ENCODE results near the gene PRLR. TPM values are rescaled to one million over a fixed set of nuclear protein-coding genes. Genes with fewer than 3 reads are reported as not detected.

Gene PRLR
- total RNA-seq, 1 donor from 2014 or later = not detected

DNA sequence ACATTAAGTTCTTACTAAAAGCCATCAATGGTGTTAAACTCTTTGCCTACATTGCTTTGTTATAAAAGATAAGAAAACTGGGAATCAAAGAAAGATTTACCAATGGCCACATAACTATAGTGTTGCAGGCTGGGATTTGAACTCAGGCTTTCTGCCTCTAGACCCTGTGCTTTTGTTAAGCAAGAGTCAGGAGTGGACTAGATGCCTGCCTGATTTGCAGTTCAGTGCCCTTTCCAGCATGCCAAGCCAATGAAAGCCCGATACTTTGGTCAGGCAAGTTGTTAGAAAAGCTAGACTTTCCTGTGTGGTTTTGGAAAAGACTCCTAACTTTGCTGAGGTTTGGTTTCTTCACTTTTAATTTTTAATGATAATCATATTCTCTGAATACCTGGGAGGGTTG, 161.1 kb downstream of the PRLR start:
- Mint-ChIP-seq H3K27ac (no peak overlapping the region), H3K9me3 (peaks cover 6% of the 10 kb centered on the region), H3K4me1 (no peaks in the 10 kb centered on the region), H3K4me3 (no peak overlapping the region), H3K27me3 (peaks cover 3% of the 10 kb centered on the region), H3K36me3 (ENCODE audit: low read depth) (no peaks in the 10 kb centered on the region)
- intact Hi-C loops (cut with micrococcal nuclease) = no loop called here
- no peak for DNase-seq

DNA sequence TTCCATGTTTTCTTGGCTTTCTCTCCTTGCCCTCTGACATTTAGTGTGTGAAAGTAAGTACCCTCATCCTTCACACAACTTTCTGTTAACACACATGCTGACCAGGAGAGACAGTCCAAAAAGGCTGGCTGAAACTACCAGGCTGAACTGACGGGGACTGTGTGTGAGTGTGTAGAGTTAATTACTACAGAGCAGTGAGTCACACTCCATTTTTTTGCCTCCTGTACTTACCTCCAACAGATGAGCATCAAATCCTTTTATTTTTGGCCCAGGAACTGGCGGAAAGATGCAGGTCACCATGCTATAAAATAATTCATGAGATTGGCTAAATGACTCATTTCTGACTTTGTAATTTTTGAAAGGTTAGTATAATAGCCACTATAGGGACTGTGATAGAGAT, 162.3 kb downstream of the PRLR start:
- peaks cover 8% of the 10 kb centered on the region for H3K27me3 Mint-ChIP-seq
- no peaks in the 10 kb centered on the region for H3K4me1 Mint-ChIP-seq

DNA sequence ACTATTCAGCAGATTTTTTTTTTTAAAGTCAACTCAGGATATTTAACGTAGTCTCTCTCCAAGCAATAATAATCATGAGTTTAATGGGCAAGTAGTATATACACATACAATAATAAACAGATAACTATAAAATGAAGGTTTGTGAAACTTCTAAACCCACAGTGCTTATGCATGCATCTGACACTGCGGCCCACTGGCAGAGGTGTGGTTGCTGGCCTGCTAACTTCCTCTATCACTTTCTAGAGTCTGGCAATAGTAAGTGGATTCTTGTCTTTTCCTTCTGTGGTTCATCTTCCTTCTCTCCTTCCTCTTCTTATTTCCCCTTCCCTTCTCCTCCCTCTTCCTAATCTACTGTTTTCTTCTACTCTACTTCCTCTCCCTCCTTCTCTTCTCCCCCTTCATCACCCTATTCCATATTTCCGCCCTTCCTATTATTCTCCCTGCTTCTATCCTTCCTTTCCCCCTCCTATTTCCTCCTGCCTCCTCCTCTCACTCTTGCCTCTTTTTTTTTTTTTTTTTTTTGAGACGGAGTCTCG, 164.0 kb downstream of the PRLR start:
- Mint-ChIP-seq H3K4me1 (no peaks in the 10 kb centered on the region), H3K27me3 (peaks cover 12% of the 10 kb centered on the region), H3K4me3 (no peak overlapping the region), H3K9me3 (no peaks in the 10 kb centered on the region), H3K36me3 (ENCODE audit: low read depth) (no peaks in the 10 kb centered on the region), H3K27ac (no peak overlapping the region)
- intact Hi-C loops (cut with micrococcal nuclease) = no loop called here
- no peak for DNase-seq

More for the DNA sequence above, 162.3 kb downstream of the PRLR start:
- Mint-ChIP-seq H3K4me3 (no peak overlapping the region), H3K36me3 (ENCODE audit: low read depth) (no peaks in the 10 kb centered on the region), H3K27ac (no peak overlapping the region), H3K9me3 (no peaks in the 10 kb centered on the region)
- DNase-seq = no peak
- intact Hi-C loops (cut with micrococcal nuclease) = no loop called here

DNA sequence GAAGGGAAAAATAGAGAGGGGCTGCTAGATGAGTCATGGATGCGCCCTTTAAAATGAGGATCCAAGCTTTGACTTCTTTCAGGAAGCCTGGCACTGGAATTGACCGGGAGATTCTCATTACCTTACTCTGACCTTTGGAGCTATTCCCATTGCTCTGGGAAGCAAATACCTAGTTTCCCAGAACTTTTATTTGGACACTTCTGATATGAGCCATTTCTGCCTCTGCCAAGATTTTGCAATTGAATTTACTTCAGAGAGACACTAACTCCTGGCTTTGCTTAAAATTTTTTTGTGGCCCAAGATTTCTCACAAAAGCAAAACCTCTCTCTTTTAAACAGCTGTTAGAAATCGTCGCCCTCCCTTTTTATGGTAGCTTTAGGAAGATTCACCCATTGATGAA, 166.9 kb downstream of the PRLR start:
- intact Hi-C loops (cut with micrococcal nuclease) = no loop called here
- DNase-seq = no peak
- H3K27ac Mint-ChIP-seq = no peak overlapping the region
- H3K36me3 Mint-ChIP-seq (ENCODE audit: low read depth) = no peaks in the 10 kb centered on the region
- peaks cover 11% of the 10 kb centered on the region for H3K27me3 Mint-ChIP-seq
- H3K4me1 Mint-ChIP-seq = peaks cover 2% of the 10 kb centered on the region
- H3K9me3 Mint-ChIP-seq = no peaks in the 10 kb centered on the region
- no peak overlapping the region for H3K4me3 Mint-ChIP-seq

DNA sequence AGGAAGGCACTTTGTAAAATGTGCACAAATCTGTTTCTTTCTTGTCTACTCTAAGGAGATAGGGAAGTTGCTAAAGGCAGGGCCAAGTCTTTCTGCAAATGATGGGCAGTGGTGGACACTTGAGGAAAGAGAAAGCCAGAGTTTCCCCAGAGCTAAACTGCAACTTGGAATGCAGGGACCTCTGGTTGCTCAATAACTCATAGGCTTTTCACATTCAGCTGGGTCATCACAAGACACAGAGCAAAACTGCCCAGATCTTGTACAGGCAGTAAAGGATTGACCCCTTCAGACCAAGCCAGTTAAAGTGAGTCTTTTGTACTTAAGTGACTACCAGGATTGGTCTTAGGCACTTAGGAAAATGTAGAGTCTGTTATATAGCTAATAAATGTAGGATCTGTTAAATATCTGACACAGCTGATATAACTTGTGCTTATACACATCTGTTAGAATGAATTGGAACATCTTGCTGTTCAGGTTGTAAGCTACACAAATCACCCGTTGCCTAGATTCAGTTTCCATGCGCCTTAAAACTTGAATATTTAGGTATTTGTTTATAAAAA, 169.0 kb downstream of the PRLR start:
- intact Hi-C loops (cut with micrococcal nuclease) = no loop called here
- Mint-ChIP-seq H3K27me3 (peaks cover 23% of the 10 kb centered on the region), H3K36me3 (ENCODE audit: low read depth) (no peaks in the 10 kb centered on the region), H3K4me3 (no peak overlapping the region), H3K4me1 (peaks cover 2% of the 10 kb centered on the region), H3K27ac (no peak overlapping the region), H3K9me3 (no peaks in the 10 kb centered on the region)
- DNase-seq = no peak

DNA sequence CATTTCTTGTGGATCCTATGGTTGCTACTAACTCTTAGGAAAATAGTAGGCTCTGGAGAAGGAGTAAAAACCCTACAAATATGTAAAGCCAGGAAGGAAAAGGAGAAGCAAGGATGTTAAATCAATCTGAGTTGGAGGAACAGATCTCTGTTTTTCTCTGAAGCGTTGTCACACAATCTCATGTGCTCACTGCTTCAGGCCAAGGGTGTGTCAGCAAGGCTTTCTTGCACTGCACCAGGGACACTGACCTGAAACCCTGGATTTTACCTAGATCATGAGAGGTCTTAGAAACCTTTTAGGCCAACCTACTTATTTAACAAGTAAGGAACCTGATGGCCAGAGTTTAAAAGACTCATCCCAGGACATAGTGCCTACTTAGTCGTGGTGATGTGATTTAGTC, 170.1 kb downstream of the PRLR start:
- no peak for DNase-seq
- Mint-ChIP-seq H3K4me1 (peaks cover 2% of the 10 kb centered on the region), H3K4me3 (no peak overlapping the region), H3K9me3 (no peaks in the 10 kb centered on the region), H3K36me3 (ENCODE audit: low read depth) (no peaks in the 10 kb centered on the region), H3K27ac (no peak overlapping the region), H3K27me3 (peaks cover 28% of the 10 kb centered on the region)
- intact Hi-C loops (cut with micrococcal nuclease) = no loop called here

DNA sequence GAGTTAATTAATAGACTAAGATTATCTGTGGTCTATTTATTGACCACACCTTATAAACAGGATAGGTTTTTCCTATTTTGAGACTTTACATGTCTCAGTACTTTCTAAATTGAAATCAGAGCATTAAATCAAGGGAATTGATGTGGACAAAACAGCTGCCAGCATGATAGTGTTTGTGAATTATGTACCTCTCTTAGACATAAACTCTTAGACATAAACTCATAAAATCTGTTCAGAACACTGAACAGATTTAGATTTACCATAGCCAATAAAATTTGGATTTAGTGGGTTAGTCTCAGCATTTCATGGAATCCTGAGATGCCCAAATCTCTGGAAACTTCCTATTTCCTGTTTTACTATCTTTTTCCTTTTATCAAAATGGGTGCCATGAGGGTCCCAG, 171.0 kb downstream of the PRLR start:
- Mint-ChIP-seq H3K4me1 (peaks cover 2% of the 10 kb centered on the region), H3K27me3 (peaks cover 29% of the 10 kb centered on the region), H3K36me3 (ENCODE audit: low read depth) (no peaks in the 10 kb centered on the region), H3K4me3 (no peak overlapping the region), H3K27ac (no peak overlapping the region), H3K9me3 (no peaks in the 10 kb centered on the region)
- intact Hi-C loops (cut with micrococcal nuclease) = no loop called here
- no peak for DNase-seq

DNA sequence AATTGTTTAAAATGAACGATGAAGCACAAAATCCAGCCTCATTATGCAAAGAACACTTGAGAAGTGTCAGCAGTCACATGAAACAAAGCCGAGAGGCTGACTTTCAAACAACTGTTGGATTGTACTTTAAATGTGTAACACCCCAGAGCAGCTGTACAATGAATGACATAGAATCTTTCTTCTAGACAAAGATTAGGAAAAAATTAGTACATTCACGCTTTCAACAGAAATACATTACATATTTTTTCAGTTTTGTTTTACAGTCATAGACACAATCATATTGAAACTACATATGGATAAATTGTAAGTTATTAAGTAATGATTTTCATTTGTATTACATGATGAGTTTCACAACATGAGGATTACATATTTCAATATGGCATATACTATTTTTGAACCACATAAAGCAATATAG, 171.9 kb downstream of the PRLR start:
- Mint-ChIP-seq H3K27ac (no peak overlapping the region), H3K9me3 (no peaks in the 10 kb centered on the region), H3K4me1 (peaks cover 2% of the 10 kb centered on the region), H3K27me3 (peaks cover 24% of the 10 kb centered on the region), H3K4me3 (no peak overlapping the region), H3K36me3 (ENCODE audit: low read depth) (no peaks in the 10 kb centered on the region)
- intact Hi-C loops (cut with micrococcal nuclease) = no loop called here
- DNase-seq = no peak

DNA sequence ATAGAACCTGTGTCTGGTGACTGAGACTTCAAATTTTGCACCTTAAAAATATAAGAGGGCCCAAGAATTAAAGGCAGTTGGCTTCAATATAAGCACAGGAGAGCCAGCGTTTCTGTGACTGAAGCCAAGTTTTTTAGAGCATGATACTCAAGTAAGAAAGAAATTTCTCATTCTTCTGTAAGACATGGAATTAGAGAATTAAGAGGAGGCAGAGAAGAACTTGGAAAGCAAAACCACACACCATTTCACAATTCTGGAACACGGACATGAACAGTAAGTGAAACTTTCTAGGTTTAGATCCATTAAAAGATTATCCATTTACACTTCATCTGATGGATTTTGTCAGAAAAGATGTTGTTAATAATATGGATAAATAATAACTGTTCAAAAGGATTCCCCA, 173.6 kb downstream of the PRLR start:
- no peaks in the 10 kb centered on the region for H3K36me3 Mint-ChIP-seq (ENCODE audit: low read depth)
- H3K27me3 Mint-ChIP-seq = peaks cover 20% of the 10 kb centered on the region
- H3K4me1 Mint-ChIP-seq = peaks cover 2% of the 10 kb centered on the region
- no peaks in the 10 kb centered on the region for H3K9me3 Mint-ChIP-seq
- intact Hi-C loops (cut with micrococcal nuclease) = no loop called here
- no peak overlapping the region for H3K27ac Mint-ChIP-seq
- no peak overlapping the region for H3K4me3 Mint-ChIP-seq
- no peak for DNase-seq

DNA sequence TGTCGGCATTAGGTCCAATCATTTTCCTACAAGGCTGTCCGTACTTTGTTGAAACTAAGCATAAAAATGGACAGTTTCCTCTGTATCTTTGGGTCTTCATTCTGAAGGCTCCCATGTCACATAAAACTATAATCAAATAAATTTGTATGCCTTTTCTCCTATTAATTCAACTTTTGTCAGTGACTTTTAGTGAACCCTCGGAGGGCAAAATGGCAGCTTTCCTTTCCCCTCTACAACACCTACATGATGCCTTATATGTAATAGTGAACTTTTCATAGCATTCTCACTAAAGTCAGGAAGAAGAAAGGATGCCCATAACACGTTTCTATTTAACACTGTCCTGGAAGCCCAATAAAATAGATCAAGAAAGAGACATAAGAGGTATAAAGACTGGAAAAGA, 177.4 kb downstream of the PRLR start:
- intact Hi-C loops (cut with micrococcal nuclease) = no loop called here
- Mint-ChIP-seq H3K27me3 (peaks cover 19% of the 10 kb centered on the region), H3K36me3 (ENCODE audit: low read depth) (no peaks in the 10 kb centered on the region), H3K4me3 (no peak overlapping the region), H3K4me1 (no peaks in the 10 kb centered on the region), H3K9me3 (no peaks in the 10 kb centered on the region), H3K27ac (no peak overlapping the region)
- DNase-seq = no peak

DNA sequence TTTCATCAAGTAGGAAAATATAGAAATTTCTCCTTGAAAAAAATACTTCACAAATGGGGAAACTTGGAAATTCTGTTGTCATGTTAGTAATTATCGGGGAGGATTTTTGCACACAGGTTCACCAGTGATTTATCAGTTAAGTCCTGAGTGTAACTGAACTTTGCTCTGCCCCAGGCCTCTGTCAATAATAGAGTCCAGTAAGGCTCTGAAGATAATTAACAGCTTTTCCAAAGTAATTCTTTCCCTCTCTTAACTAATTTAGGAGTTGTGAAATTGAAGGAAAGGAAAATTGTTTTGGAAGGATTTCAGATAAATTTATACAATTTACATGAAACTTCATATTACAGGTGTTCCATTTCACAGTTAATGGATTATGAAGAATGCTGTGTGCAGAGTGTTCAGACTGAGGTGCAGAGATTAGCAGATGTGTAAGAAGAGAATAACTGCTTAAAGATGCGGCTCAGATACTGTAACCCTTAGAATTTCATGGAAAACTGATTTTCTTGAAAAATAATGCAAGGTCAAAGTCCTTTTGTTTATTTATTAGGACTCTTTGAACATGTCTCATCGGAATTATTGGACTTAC, 179.7 kb downstream of the PRLR start:
- H3K4me3 Mint-ChIP-seq = no peak overlapping the region
- no peaks in the 10 kb centered on the region for H3K9me3 Mint-ChIP-seq
- H3K27me3 Mint-ChIP-seq = peaks cover 8% of the 10 kb centered on the region

DNA sequence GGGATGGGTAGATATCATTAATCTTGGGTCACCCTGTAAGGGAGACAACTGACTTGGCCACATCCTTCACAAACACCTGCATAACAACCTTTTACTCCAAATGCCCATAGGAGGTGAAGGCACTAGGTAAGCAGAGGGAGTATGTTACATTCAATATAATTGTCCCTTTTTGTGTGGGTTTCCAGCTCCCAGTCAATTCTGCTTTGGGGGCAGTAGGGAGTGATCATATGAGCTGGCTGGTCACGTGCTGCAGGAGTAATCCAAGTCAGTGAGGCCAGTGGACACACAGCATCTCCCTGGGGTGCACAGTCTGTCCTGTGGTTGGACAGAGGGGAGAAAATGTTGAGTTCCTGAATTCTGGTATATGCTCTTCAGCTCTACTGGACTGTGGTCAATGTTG, 181.4 kb downstream of the PRLR start:
- Mint-ChIP-seq H3K27me3 (peaks cover 5% of the 10 kb centered on the region), H3K36me3 (ENCODE audit: low read depth) (no peaks in the 10 kb centered on the region), H3K4me1 (no peaks in the 10 kb centered on the region), H3K27ac (no peak overlapping the region), H3K4me3 (no peak overlapping the region), H3K9me3 (no peaks in the 10 kb centered on the region)
- DNase-seq = no peak
- intact Hi-C loops (cut with micrococcal nuclease) = no loop called here

More for the DNA sequence above, 179.7 kb downstream of the PRLR start:
- no peak overlapping the region for H3K27ac Mint-ChIP-seq
- DNase-seq = no peak
- intact Hi-C loops (cut with micrococcal nuclease) = no loop called here
- no peaks in the 10 kb centered on the region for H3K36me3 Mint-ChIP-seq (ENCODE audit: low read depth)
- H3K4me1 Mint-ChIP-seq = no peaks in the 10 kb centered on the region

DNA sequence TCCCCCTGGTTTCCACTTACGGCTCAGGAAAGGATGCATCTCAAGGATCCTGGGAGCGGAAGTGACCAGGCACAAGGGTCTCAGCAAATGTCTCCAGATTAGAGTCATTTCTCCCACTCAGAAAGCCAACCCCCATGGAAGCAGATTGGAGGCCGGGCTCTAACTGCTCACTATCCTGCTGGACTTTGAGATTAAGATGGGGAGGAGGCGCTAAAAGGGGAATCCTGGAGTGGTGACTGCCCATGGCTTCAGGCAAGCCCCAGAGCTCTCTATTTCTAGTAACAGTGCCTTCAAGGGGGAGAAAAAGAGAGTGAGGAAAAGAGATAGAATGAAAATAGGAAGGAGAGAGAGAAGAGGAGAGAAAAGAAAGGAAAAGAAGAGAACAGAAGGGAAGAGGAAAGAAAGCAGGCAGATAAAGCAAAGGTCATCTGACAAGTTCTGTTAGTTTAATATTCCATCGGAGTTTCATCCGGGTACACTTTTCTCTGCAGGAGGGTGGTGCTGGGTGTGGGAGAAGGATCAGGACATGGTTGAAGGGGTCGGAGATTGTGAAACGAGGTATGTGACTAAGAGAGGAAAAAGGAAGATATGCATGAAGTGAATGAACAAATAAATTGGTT, 182.4 kb downstream of the PRLR start, which contains the start of gene AGXT2:
Gene AGXT2 (minus strand): TSS at position 165 of the 620 bp plus-strand sequence. CDS start 57 bp downstream, at position 108.
- Mint-ChIP-seq H3K27me3 (peaks cover 5% of the 10 kb centered on the region), H3K4me3 (no peak within 1 kb of the TSS), H3K4me1 (no peaks in the 10 kb centered on the region), H3K9me3 (no peaks in the 10 kb centered on the region), H3K36me3 (ENCODE audit: low read depth) (no peaks in the 10 kb centered on the region), H3K27ac (no peak within 1 kb of the TSS)
- DNase-seq = no peak
- intact Hi-C loops (cut with micrococcal nuclease) = no loop called here

DNA sequence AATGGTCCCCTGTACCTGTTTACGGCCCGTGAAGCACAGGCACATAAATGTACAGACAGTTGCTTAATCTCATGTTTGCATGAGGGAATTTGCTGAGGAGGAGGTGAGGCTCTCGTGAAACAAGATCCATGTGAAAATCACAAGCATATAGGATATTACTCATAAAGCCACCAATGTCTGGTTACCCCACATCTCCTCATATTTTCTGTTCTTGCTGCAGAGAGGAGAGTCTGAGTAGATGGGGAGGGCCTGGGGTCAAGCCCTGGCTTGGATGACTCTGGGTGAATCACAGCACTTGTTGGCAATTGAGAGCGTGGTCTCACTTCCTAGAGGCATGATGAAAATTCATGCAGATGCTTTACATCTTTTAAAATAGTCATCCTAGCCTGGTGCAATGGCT, 183.5 kb downstream of the PRLR start:
- H3K36me3 Mint-ChIP-seq (ENCODE audit: low read depth) = no peaks in the 10 kb centered on the region
- no peaks in the 10 kb centered on the region for H3K9me3 Mint-ChIP-seq
- intact Hi-C loops (cut with micrococcal nuclease) = no loop called here
- no peak overlapping the region for H3K27ac Mint-ChIP-seq
- H3K27me3 Mint-ChIP-seq = peaks cover 10% of the 10 kb centered on the region
- no peak for DNase-seq
- no peak overlapping the region for H3K4me3 Mint-ChIP-seq
- no peaks in the 10 kb centered on the region for H3K4me1 Mint-ChIP-seq

Measured in activated CD4-positive, alpha-beta T cell treated with anti-CD3 and anti-CD28 coated beads, Interleukin-2, amount 10 ng/mL, durations not matched to agents 24 days and 14 days (primary cell).